Bronchial epithelial cell (primary cell): Measurements from ENCODE around the gene XDH. TPM values are rescaled to one million over a fixed set of nuclear protein-coding genes. Genes with fewer than 3 reads are reported as not detected.

Source experiments
- DNase-seq: peaks from one replicate; pipeline ENCODE4 v3.0.0-alpha.2; 2010; ENCODE audit warnings: low read depth
- FAIRE-seq: peaks from 2 replicates; lab custom pipeline; 2011; peaks lifted over from hg19 to GRCh38; lab: Jason Lieb, UNC
- H3K27me3 ChIP-seq: 2 replicates; pipeline ENCODE4 v1.5.1; 2011; ENCODE audit warnings: low read length; ENCODE audit not compliant: control insufficient read depth, insufficient read depth
- H3K36me3 ChIP-seq: 2 replicates; pipeline ENCODE4 v1.5.1; 2011; ENCODE audit warnings: low read length; ENCODE audit not compliant: control insufficient read depth, insufficient read depth
- H3K4me3 ChIP-seq: 2 replicates; pipeline ENCODE4 v1.5.1; 2011; ENCODE audit warnings: mild to moderate bottlenecking, low read depth, low read length, control low read depth
- CTCF ChIP-seq: IDR thresholded peaks from 2 replicates; pipeline ENCODE4 v1.5.1; 2011; ENCODE audit warnings: mild to moderate bottlenecking, moderate library complexity, low read length, control low read depth, inconsistent platforms; ENCODE audit not compliant: insufficient read depth, severe bottlenecking
- total RNA-seq: library from RNA; depleted of rRNA; stranded (reverse); fragments of >200 nt; gene quantifications from 2 replicates; pipeline ENCODE4 v1.2.1, GENCODE V29; 2014

Gene XDH
- total RNA-seq, 1 donor from 2014 or later, result 6.1 TPM

GRCh38 chr2:31401580-31401979 is 13.0 kb downstream of the XDH start:
- no peak overlapping the region for H3K4me3 ChIP-seq
- DNase-seq, result peak; percentile 100
- TF ChIP-seq CTCF, result no peak
- peak; percentile 100 for FAIRE-seq
- no peaks in the 10 kb centered on the region for H3K36me3 ChIP-seq
- no peaks in the 10 kb centered on the region for H3K27me3 ChIP-seq

GRCh38 chr2:31398881-31399280 is 15.7 kb downstream of the XDH start:
- Histone ChIP-seq H3K36me3 (no peaks in the 10 kb centered on the region), H3K27me3 (no peaks in the 10 kb centered on the region), H3K4me3 (no peak overlapping the region)
- FAIRE-seq (peak; percentile 83), DNase-seq (peak; percentile 61)
- no peak for TF ChIP-seq CTCF

GRCh38 chr2:31397094-31397493 is 17.4 kb downstream of the XDH start:
- Histone ChIP-seq H3K27me3 (no peaks in the 10 kb centered on the region), H3K4me3 (no peak overlapping the region), H3K36me3 (no peaks in the 10 kb centered on the region)
- FAIRE-seq, result no peak
- TF ChIP-seq CTCF, result no peak
- DNase-seq, result no peak

- FAIRE-seq (peak; percentile 97), DNase-seq (peak; percentile 100)
- no peak overlapping the region for H3K4me3 ChIP-seq
- no peaks in the 10 kb centered on the region for H3K27me3 ChIP-seq
- H3K36me3 ChIP-seq, result no peaks in the 10 kb centered on the region
- TF ChIP-seq CTCF, result no peak
Observed at GRCh38 chr2:31390324-31390723, 24.2 kb downstream of the XDH start.

- Histone ChIP-seq H3K4me3 (no peak overlapping the region), H3K36me3 (no peaks in the 10 kb centered on the region), H3K27me3 (no peaks in the 10 kb centered on the region)
- no peak for TF ChIP-seq CTCF
- FAIRE-seq (no peak), DNase-seq (no peak)
Observed at GRCh38 chr2:31388736-31389135, 25.8 kb downstream of the XDH start.

- Histone ChIP-seq H3K36me3 (no peaks in the 10 kb centered on the region), H3K27me3 (no peaks in the 10 kb centered on the region), H3K4me3 (no peak overlapping the region)
- no peak for TF ChIP-seq CTCF
- FAIRE-seq (no peak), DNase-seq (no peak)
Observed at GRCh38 chr2:31387850-31388249, 26.7 kb downstream of the XDH start.
